GM23338 (cell line): ENCODE measurements around the gene PANK4. TPM values are rescaled to one million over a fixed set of nuclear protein-coding genes. Genes with fewer than 3 reads are reported as not detected.

ENCODE experiments used
- ATAC-seq: fragments of 200-7000 bp; cut with Tn5 transposase; 3 replicates; pipeline ENCODE4 v1.9.1; 2020
- DNase-seq: peaks from one replicate; pipeline ENCODE4 v3.0.0-alpha.2; 2015; ENCODE audit warnings: low spot score
- H2AFZ ChIP-seq: fragments of 200-600 bp; sonication (generic); 2 replicates; pipeline ENCODE4 v1.8.0; 2016; ENCODE audit warnings: antibody characterized with exemption, mild to moderate bottlenecking, moderate library complexity
- H3F3A ChIP-seq: fragments of 200-600 bp; sonication (generic); replicated peaks from 2 replicates; pipeline ENCODE4 v1.8.0; 2017; ENCODE audit warnings: antibody characterized with exemption, mixed run types, low read depth
- H3K27ac ChIP-seq: fragments of 200-600 bp; sonication (generic); 2 replicates; pipeline ENCODE4 v1.6.1; 2016; ENCODE audit warnings: low read depth
- H3K27me3 ChIP-seq: fragments of 200-600 bp; sonication (generic); 2 replicates; pipeline ENCODE4 v1.8.0; 2016; ENCODE audit warnings: mild to moderate bottlenecking, mixed run types, moderate library complexity; ENCODE audit not compliant: insufficient read depth
- H3K36me3 ChIP-seq: fragments of 200-600 bp; sonication (generic); 2 replicates; pipeline ENCODE4 v1.8.0; 2016; ENCODE audit warnings: mild to moderate bottlenecking; ENCODE audit not compliant: insufficient read depth
- H3K4me1 ChIP-seq: fragments of 200-600 bp; sonication (generic); 2 replicates; pipeline ENCODE4 v1.8.0; 2016; ENCODE audit warnings: mild to moderate bottlenecking, moderate library complexity; ENCODE audit not compliant: insufficient read depth
- H3K4me2 ChIP-seq: fragments of 200-600 bp; sonication (generic); 2 replicates; pipeline ENCODE4 v1.7.1; 2017; ENCODE audit warnings: mixed run types
- H3K4me3 ChIP-seq: fragments of 200-600 bp; sonication (generic); 2 replicates; pipeline ENCODE4 v1.6.1; 2016; ENCODE audit warnings: mixed run types
- H3K79me2 ChIP-seq: fragments of 200-600 bp; sonication (generic); replicated peaks from 2 replicates; pipeline ENCODE4 v1.8.0; 2017; ENCODE audit warnings: mild to moderate bottlenecking; ENCODE audit not compliant: insufficient read depth
- H3K9me2 ChIP-seq: fragments of 200-600 bp; sonication (generic); 2 replicates; pipeline ENCODE4 v1.8.0; 2017; ENCODE audit not compliant: insufficient read depth
- H4K20me1 ChIP-seq: fragments of 200-600 bp; sonication (generic); replicated peaks from 2 replicates; pipeline ENCODE4 v1.8.0; 2017; ENCODE audit warnings: mild to moderate bottlenecking; ENCODE audit not compliant: insufficient read depth
- H3K27ac Mint-ChIP-seq: 2 replicates; pipeline ENCODE4 v1.8.0; 2020; ENCODE audit warnings: inconsistent platforms, mild to moderate bottlenecking, moderate library complexity, mixed read lengths
- H3K27me3 Mint-ChIP-seq: 3 replicates; pipeline ENCODE4 v1.8.0; 2022; ENCODE audit warnings: low read depth, mild to moderate bottlenecking, moderate library complexity, mixed read lengths, inconsistent platforms; ENCODE audit not compliant: insufficient read depth, poor library complexity
- H3K36me3 Mint-ChIP-seq: 3 replicates; pipeline ENCODE4 v1.8.0; 2021; ENCODE audit warnings: low read depth, mild to moderate bottlenecking, inconsistent platforms, moderate library complexity, mixed read lengths
- H3K4me1 Mint-ChIP-seq: 3 replicates; pipeline ENCODE4 v1.8.0; 2020; ENCODE audit warnings: mild to moderate bottlenecking, inconsistent platforms, mixed read lengths
- H3K4me3 Mint-ChIP-seq: 3 replicates; pipeline ENCODE4 v1.8.0; 2021; ENCODE audit warnings: moderate library complexity, mild to moderate bottlenecking, inconsistent platforms, mixed read lengths
- H3K9me3 Mint-ChIP-seq: 3 replicates; pipeline ENCODE4 v1.8.0; 2020; ENCODE audit warnings: moderate library complexity, mild to moderate bottlenecking, inconsistent platforms, mixed read lengths
- CREB1 ChIP-seq: fragments of 250-450 bp; sonication (Bioruptor Pico); IDR thresholded peaks from 2 replicates; pipeline ENCODE4 v1.5.0; 2020; ENCODE audit warnings: low read depth, mild to moderate bottlenecking, moderate library complexity
- CTCF ChIP-seq, 2 experiments: fragments of 200-600 bp in 1 of 2; sonication (generic) in 1 of 2; conservative IDR thresholded peaks; 2 replicates each; pipeline versions ENCODE4 v1.5.1 to v1.6.1; 2016 to 2017; ENCODE audit warnings: antibody characterized with exemption in 2 of 2, low read depth in 2 of 2, mild to moderate bottlenecking in 2 of 2, moderate library complexity in 1 of 2
- ETS1 ChIP-seq: IDR thresholded peaks from 2 replicates; pipeline ENCODE4 v1.6.1; 2016; ENCODE audit warnings: antibody characterized with exemption
- EZH2 ChIP-seq: fragments of 200-600 bp; sonication (generic); IDR thresholded peaks from one replicate; pipeline ENCODE4 v1.8.0; 2017; ENCODE audit warnings: antibody characterized with exemption, mild to moderate bottlenecking, low read depth; ENCODE audit not compliant: unreplicated experiment
- JUNB ChIP-seq: IDR thresholded peaks from one replicate; pipeline ENCODE4 v1.6.1; 2016; ENCODE audit warnings: antibody characterized with exemption; ENCODE audit not compliant: unreplicated experiment
- NANOG ChIP-seq: IDR thresholded peaks from 2 replicates; pipeline ENCODE4 v1.6.1; 2016; ENCODE audit warnings: antibody characterized with exemption, borderline replicate concordance
- ZNF114 ChIP-seq: fragments of 250-450 bp; sonication (Bioruptor Pico); IDR thresholded peaks from 2 replicates; pipeline ENCODE4 v1.5.0; 2020; ENCODE audit warnings: mild to moderate bottlenecking, moderate library complexity
- ZNF331 ChIP-seq: fragments of 250-450 bp; sonication (Bioruptor Pico); IDR thresholded peaks from 2 replicates; pipeline ENCODE4 v1.5.0; 2020; ENCODE audit warnings: low read depth, mild to moderate bottlenecking, moderate library complexity
- ZNF462 ChIP-seq: fragments of 250-450 bp; sonication (Bioruptor Pico); IDR thresholded peaks from 2 replicates; pipeline ENCODE4 v1.5.0; 2020; ENCODE audit warnings: mild to moderate bottlenecking, moderate library complexity
- polyA plus RNA-seq: library from polyadenylated mRNA; unstranded; fragments of >200 nt; fragmentation: Nextera tagmentation; extraction: Ambion mirVana; gene quantifications from 2 replicates; pipeline ENCODE4 v1.2.1, GENCODE V29; 2016
- total RNA-seq: library from RNA; depleted of rRNA; stranded (reverse); fragments of >200 nt; shearing (Covaris generic); gene quantifications from 2 replicates; pipeline ENCODE4 v1.2.3, GENCODE V29; 2014

Gene PANK4
- total and polyA plus RNA-seq, 2 experiments from 2014 or later, result 25.8 to 43.7 TPM

- no peak overlapping the region for H2AFZ ChIP-seq
- H3K4me2 ChIP-seq, result no peak overlapping the region
- Mint-ChIP-seq H3K4me3 (no peak overlapping the region), H3K4me1 (peaks cover 13% of the 10 kb centered on the region), H3K27ac (no peak overlapping the region), H3K9me3 (no peaks in the 10 kb centered on the region), H3K27me3 (peaks cover 27% of the 10 kb centered on the region), H3K36me3 (no peaks in the 10 kb centered on the region)
- no peaks in the 10 kb centered on the region for H4K20me1 ChIP-seq
- H3K36me3 ChIP-seq, result no peaks in the 10 kb centered on the region
- no peaks in the 10 kb centered on the region for H3K79me2 ChIP-seq
- TF ChIP-seq CTCF (conservative IDR thresholded peaks at IDR 0.05; ENCODE audit: low read depth in 2 of 2) (peak; percentile 50 to 55), JUNB (no peak), ZNF331 (CRISPR knock-in tag) (no peak), EZH2 (no peak), ZNF114 (CRISPR knock-in tag) (no peak)
- 0 out of 2 replicates have a peak, but pooled peaks cover 3% of the 10 kb centered on the region for H3F3A ChIP-seq
- peak; percentile 74 for DNase-seq
- H3K27me3 ChIP-seq, result peaks cover 25% of the 10 kb centered on the region
- ATAC-seq, result peak; percentile 54
- H3K27ac ChIP-seq, result no peak overlapping the region
- no peak overlapping the region for H3K4me3 ChIP-seq
- peaks cover 17% of the 10 kb centered on the region for H3K4me1 ChIP-seq
- no peaks in the 10 kb centered on the region for H3K9me2 ChIP-seq
These were observed 13.0 kb upstream of the PANK4 start for GRCh38 chr1:2539312-2539907.

GRCh38 chr1:2538872-2539271 lies 12.5 kb upstream of the PANK4 start:
- H3K9me2 ChIP-seq, result no peaks in the 10 kb centered on the region
- no peak for TF ChIP-seq CREB1
- no peak for TF ChIP-seq ETS1
- no peak for TF ChIP-seq NANOG
- TF ChIP-seq ZNF462 (CRISPR knock-in tag), result no peak
- TF ChIP-seq EZH2, result no peak
- Mint-ChIP-seq H3K36me3 (no peaks in the 10 kb centered on the region), H3K9me3 (no peaks in the 10 kb centered on the region), H3K27me3 (peaks cover 27% of the 10 kb centered on the region), H3K27ac (no peak overlapping the region), H3K4me3 (no peak overlapping the region), H3K4me1 (peaks cover 16% of the 10 kb centered on the region)
- no peaks in the 10 kb centered on the region for H3K36me3 ChIP-seq
- H3K79me2 ChIP-seq, result no peaks in the 10 kb centered on the region
- peaks cover 25% of the 10 kb centered on the region for H3K27me3 ChIP-seq
- peaks cover 14% of the 10 kb centered on the region for H3K4me1 ChIP-seq
- ATAC-seq (no peak), DNase-seq (no peak)
- no peak overlapping the region for H2AFZ ChIP-seq
- 0 out of 2 replicates have a peak, but pooled peaks cover 3% of the 10 kb centered on the region for H3F3A ChIP-seq
- H3K4me3 ChIP-seq, result no peak overlapping the region
- no peak overlapping the region for H3K27ac ChIP-seq
- H3K4me2 ChIP-seq, result no peak overlapping the region
- H4K20me1 ChIP-seq, result no peaks in the 10 kb centered on the region
